HL-60 (cell line): Measurements from ENCODE around the gene TRIB2.

Source experiments
- DNase-seq, 2 experiments: peaks; one replicate each; pipeline ENCODE4 v3.0.0-alpha.2; 2010 to 2020; ENCODE audit warnings: low read depth in 1 of 2, low spot score in 1 of 2
- H3K27ac ChIP-seq: fragments of 250-450 bp; sonication (Bioruptor Pico); replicated peaks from 2 replicates; pipeline ENCODE4 v1.5.1; 2020; ENCODE audit warnings: mild to moderate bottlenecking, moderate library complexity
- H3K27me3 ChIP-seq: fragments of 250-450 bp; sonication (Bioruptor Pico); 2 replicates; pipeline ENCODE4 v1.5.1; 2021; ENCODE audit warnings: mild to moderate bottlenecking, moderate library complexity; ENCODE audit not compliant: insufficient read depth, poor library complexity, severe bottlenecking
- H3K4me3 ChIP-seq: replicated peaks from 2 replicates; pipeline ENCODE4 v1.5.1; 2011; ENCODE audit warnings: mild to moderate bottlenecking, control low read depth, low read length; ENCODE audit not compliant: insufficient read depth
- CTCF ChIP-seq: IDR thresholded peaks from one replicate; pipeline ENCODE4 v1.5.1; 2011; ENCODE audit warnings: low read length, control low read depth, inconsistent platforms; ENCODE audit not compliant: insufficient read depth
- GABPA ChIP-seq: IDR thresholded peaks from 2 replicates; pipeline ENCODE4 v1.6.1; 2012; ENCODE audit warnings: low read depth
- POLR2AphosphoS5 ChIP-seq: IDR thresholded peaks from 2 replicates; pipeline ENCODE4 v1.6.1; 2012; ENCODE audit warnings: low read depth
- REST ChIP-seq: IDR thresholded peaks from 2 replicates; pipeline ENCODE4 v1.6.1; 2012; ENCODE audit warnings: low read depth; ENCODE audit not compliant: insufficient replicate concordance
- SPI1 ChIP-seq: IDR thresholded peaks from 2 replicates; pipeline ENCODE4 v1.6.1; 2012; ENCODE audit warnings: low read depth, mild to moderate bottlenecking, borderline replicate concordance

Gene TRIB2

GRCh38 chr2:12761104-12761503 is 44.4 kb downstream of the TRIB2 start:
- peaks cover 2% of the 10 kb centered on the region for H3K27me3 ChIP-seq
- H3K4me3 ChIP-seq = no peak overlapping the region
- TF ChIP-seq REST = no peak
- no peak for TF ChIP-seq POLR2AphosphoS5
- no peak for TF ChIP-seq CTCF
- no peak for TF ChIP-seq SPI1
- no peak for TF ChIP-seq GABPA
- H3K27ac ChIP-seq = no peak overlapping the region
- DNase-seq = no peak

- H3K27ac ChIP-seq = no peak overlapping the region
- TF ChIP-seq POLR2AphosphoS5 (no peak), REST (no peak), CTCF (no peak), GABPA (no peak), SPI1 (no peak)
- DNase-seq = no peak
- peaks cover 2% of the 10 kb centered on the region for H3K27me3 ChIP-seq
- no peak overlapping the region for H3K4me3 ChIP-seq
Observed at GRCh38 chr2:12762337-12762736, 45.6 kb downstream of the TRIB2 start.

DNA sequence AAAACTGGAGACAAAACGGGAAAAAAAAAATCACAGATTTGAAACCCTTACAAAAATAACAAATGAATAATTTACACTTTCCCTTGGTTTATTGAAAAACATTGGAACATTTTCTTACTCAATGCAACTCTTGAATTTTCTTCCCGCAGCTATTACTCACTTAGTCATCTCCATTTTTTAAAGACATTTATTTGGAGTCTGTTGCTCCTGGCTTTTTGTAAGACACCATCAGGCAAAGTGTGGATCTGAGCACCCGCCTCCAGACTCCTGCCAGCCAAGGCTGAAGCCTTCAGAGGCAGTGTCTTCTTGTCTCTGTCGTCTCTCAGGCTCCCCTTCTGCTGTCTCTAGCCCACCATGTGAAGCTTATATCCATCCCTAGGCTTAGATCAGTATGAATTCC is 46.2 kb downstream of the TRIB2 start:
- DNase-seq = no peak
- Histone ChIP-seq H3K27me3 (peaks cover 2% of the 10 kb centered on the region), H3K4me3 (no peak overlapping the region), H3K27ac (no peak overlapping the region)
- no peak for TF ChIP-seq SPI1
- TF ChIP-seq POLR2AphosphoS5 = no peak
- TF ChIP-seq GABPA = no peak
- TF ChIP-seq REST = no peak
- TF ChIP-seq CTCF = no peak
